Progenitor cell of endocrine pancreas (in vitro differentiated cells): ENCODE data around the gene RNASEH1. TPM values are rescaled to one million over a fixed set of nuclear protein-coding genes. Genes with fewer than 3 reads are reported as not detected.

Experiments
- DNase-seq: peaks from one replicate; pipeline ENCODE4 v3.0.0; 2021; ENCODE audit warnings: low spot score; ENCODE audit not compliant: unreplicated experiment
- H3K27ac Mint-ChIP-seq: 2 replicates; pipeline ENCODE4 v1.8.0; 2021; ENCODE audit warnings: mild to moderate bottlenecking, moderate library complexity, mixed read lengths
- H3K27me3 Mint-ChIP-seq: 2 replicates; pipeline ENCODE4 v1.8.0; 2021; ENCODE audit warnings: mixed read lengths
- H3K36me3 Mint-ChIP-seq: 2 replicates; pipeline ENCODE4 v1.8.0; 2022; ENCODE audit warnings: mixed read lengths; ENCODE audit not compliant: insufficient read depth
- H3K4me1 Mint-ChIP-seq: 2 replicates; pipeline ENCODE4 v1.8.0; 2021; ENCODE audit warnings: low read depth, mixed read lengths
- H3K4me3 Mint-ChIP-seq: 2 replicates; pipeline ENCODE4 v1.8.0; 2021; ENCODE audit warnings: low read depth, mild to moderate bottlenecking, moderate library complexity, mixed read lengths
- H3K9me3 Mint-ChIP-seq: 2 replicates; pipeline ENCODE4 v1.8.0; 2021; ENCODE audit warnings: low read depth, mixed read lengths
- total RNA-seq: library from RNA; stranded (reverse); gene quantifications from 2 replicates; pipeline ENCODE4 v1.2.1, GENCODE V29; 2021
- TF ChIP-seq, protein P1 (sequence below): fragments of 200-600 bp; sonication (generic); IDR thresholded peaks from one replicate; pipeline ENCODE4 v1.5.0; 2021; ENCODE audit warnings: antibody characterized with exemption, mild to moderate bottlenecking; ENCODE audit not compliant: unreplicated experiment

The RNASEH1 gene
- total RNA-seq, 1 donor from 2014 or later, result 18.5 TPM

DNA sequence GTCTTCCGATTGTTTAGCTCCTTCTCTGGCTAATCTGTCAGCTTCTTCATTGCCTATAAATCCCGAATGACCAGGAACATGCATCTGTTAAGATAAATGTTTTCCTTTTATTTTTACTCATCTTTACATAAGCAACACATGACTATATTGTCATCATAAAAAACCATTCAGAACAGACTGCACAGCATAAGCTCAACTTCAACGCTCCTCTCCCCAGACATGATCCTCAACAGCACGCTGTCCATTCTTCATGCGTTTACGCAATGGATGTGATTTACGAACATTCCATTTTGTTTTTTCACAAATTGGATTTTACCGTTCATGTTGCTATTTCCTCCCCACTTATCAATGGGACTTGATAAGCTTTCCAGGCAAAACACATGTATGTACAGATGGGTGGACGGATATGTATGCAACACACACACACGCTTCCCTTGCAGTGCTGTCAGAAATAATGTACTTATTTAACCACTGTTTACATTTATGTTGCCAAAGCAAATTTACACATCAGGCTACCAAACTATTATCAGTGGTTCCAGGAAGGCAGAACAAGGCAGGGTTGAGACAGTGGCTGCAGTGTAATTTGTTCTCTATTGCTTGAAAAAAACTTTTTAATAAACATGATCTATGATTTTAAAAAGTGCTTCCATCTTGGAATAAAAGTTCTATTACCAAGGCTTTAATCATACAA lies 12.2 kb downstream of the RNASEH1 start:
- no peaks in the 10 kb centered on the region for H3K9me3 Mint-ChIP-seq
- H3K27me3 Mint-ChIP-seq, result no peaks in the 10 kb centered on the region
- no peak overlapping the region for H3K27ac Mint-ChIP-seq
- TF ChIP-seq, protein P1, sequence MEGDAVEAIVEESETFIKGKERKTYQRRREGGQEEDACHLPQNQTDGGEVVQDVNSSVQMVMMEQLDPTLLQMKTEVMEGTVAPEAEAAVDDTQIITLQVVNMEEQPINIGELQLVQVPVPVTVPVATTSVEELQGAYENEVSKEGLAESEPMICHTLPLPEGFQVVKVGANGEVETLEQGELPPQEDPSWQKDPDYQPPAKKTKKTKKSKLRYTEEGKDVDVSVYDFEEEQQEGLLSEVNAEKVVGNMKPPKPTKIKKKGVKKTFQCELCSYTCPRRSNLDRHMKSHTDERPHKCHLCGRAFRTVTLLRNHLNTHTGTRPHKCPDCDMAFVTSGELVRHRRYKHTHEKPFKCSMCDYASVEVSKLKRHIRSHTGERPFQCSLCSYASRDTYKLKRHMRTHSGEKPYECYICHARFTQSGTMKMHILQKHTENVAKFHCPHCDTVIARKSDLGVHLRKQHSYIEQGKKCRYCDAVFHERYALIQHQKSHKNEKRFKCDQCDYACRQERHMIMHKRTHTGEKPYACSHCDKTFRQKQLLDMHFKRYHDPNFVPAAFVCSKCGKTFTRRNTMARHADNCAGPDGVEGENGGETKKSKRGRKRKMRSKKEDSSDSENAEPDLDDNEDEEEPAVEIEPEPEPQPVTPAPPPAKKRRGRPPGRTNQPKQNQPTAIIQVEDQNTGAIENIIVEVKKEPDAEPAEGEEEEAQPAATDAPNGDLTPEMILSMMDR, result no peak
- no peak for DNase-seq
- H3K4me3 Mint-ChIP-seq, result no peak overlapping the region
- no peaks in the 10 kb centered on the region for H3K4me1 Mint-ChIP-seq
- H3K36me3 Mint-ChIP-seq, result peaks cover 42% of the 10 kb centered on the region

DNA sequence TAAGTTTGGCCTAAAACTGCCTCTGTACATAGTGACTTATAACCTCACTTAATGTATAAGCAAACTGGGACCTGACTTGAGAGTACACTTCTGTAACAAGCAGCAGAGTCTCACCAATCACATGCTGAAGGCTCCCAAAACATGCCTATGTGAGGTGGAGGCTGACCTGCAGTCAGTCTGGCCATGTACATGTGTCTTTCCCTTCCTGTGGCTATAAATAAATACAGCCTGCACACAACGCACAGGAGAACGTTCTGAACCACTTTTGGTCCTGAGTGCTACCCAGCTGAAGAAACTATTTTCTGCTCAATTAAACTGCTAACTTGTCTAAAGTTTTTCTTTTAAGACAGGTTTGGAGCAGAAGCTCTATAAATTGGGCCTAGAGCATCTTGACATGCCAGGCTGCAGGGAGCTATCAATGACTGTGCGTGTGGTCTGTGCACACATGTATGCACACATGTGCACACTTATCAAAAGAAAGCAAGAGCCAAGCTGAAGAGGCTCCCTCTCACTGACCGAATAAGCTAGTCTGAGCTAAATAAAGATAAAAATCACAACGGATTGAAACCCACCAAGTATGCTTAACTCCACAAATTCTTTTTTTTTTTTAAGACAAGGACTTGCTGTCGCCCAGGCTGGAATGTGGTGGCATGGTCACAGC lies 15.0 kb downstream of the RNASEH1 start:
- Mint-ChIP-seq H3K4me3 (no peak overlapping the region), H3K36me3 (peaks cover 27% of the 10 kb centered on the region), H3K9me3 (no peaks in the 10 kb centered on the region), H3K4me1 (no peaks in the 10 kb centered on the region), H3K27me3 (no peaks in the 10 kb centered on the region), H3K27ac (no peak overlapping the region)
- DNase-seq, result no peak
- TF ChIP-seq, protein P1, result no peak

DNA sequence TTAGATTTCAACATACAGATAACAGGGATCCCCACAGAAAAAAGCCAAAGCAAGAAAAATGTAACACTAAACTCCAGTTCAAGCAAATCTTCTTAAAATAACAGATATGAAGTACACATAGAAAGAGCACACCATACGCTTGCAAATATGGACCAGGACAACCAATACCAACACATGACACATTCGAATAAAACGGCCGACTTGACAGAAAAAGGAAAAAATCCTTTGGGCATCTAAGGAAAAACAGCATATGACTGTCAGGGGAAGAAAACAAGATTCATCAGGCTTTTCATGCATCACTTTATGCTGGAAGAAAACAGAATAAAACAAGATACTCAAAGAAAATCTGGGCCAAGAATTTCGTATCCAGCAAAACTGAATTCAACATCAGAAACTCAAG lies 16.0 kb downstream of the RNASEH1 start:
- no peak for DNase-seq
- H3K4me1 Mint-ChIP-seq, result no peaks in the 10 kb centered on the region

DNA sequence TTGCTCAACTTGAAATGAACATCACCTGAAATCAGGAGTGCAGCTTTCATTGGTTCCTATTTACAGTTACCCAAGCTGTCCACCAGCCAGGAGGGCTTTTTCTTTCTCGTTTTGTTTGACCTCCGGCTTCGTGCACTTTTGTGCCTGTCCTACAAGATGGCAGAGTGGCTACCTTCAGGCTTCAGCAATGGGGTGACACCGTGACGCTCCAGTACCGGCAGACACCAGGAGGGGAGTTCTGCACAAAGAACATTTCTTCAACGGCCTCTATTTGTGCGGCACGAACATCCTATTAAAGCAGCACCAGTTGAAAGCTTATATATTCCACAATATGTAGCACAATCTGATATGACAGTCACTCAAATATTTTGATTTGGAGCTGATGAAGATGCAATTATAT lies 18.3 kb downstream of the RNASEH1 start:
- TF ChIP-seq, protein P1, result no peak
- H3K27ac Mint-ChIP-seq, result no peak overlapping the region
- peaks cover 11% of the 10 kb centered on the region for H3K4me1 Mint-ChIP-seq
- H3K36me3 Mint-ChIP-seq, result peaks cover 17% of the 10 kb centered on the region
- H3K27me3 Mint-ChIP-seq, result no peaks in the 10 kb centered on the region
- no peaks in the 10 kb centered on the region for H3K9me3 Mint-ChIP-seq
- no peak for DNase-seq
- H3K4me3 Mint-ChIP-seq, result no peak overlapping the region

More for the DNA sequence above, 16.0 kb downstream of the RNASEH1 start:
- Mint-ChIP-seq H3K27ac (no peak overlapping the region), H3K27me3 (no peaks in the 10 kb centered on the region), H3K4me3 (no peak overlapping the region), H3K36me3 (peaks cover 20% of the 10 kb centered on the region), H3K9me3 (no peaks in the 10 kb centered on the region)
- TF ChIP-seq, protein P1, result no peak

DNA sequence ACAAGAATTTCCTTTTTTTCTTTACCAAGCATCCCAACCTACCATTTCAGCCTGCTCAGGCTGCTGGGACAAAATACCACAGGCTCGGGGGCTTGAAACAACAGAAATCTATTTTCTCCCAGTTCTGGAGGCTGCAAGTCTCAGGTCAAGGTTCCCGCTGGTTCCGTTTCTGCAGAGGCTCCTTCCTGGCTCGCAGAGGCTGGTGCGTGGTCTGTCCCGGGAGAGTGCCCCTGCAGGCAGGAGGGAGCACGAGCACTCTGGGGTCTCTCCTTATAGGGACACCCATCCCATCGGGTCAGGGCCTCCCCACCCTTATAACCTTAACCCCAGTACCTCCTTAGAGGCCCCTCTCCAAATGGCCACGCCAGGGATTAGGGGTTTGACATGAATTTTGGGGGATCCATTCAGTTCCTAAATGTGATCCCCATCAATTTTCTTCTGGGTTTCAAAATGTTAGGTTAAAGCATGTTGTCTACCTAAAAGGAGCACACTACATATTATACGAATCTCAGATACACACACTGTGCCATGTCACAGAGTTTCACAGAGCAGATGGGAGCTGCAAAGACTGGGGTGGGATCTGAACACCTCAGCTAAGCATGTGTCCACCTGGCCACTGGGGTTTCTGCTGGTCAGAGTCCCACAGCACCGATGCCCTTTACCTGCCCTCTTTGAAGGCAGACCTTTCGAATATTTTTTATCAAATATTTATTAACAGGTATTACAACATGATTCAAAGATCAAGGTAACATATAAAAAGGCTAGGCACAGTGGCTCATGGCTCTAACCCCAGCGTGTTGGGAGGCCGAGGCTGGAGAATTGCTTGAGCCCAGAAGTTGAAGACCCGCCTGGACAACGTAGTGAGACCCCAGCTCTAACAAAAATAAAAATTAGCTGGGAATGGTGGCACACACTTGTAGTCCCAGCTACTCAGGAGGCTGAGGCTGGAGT lies 21.2 kb downstream of the RNASEH1 start:
- Mint-ChIP-seq H3K27me3 (no peaks in the 10 kb centered on the region), H3K36me3 (peaks cover 5% of the 10 kb centered on the region), H3K9me3 (no peaks in the 10 kb centered on the region), H3K4me1 (peaks cover 11% of the 10 kb centered on the region), H3K27ac (peak overlapping the region; percentile 96), H3K4me3 (peak overlapping the region; percentile 32)
- DNase-seq, result no peak
- TF ChIP-seq, protein P1, result peak; percentile 47
